ENCODE results near the gene HDAC9. TPM values are rescaled to one million over a fixed set of nuclear protein-coding genes. Genes with fewer than 3 reads are reported as not detected.

The HDAC9 gene
- total RNA-seq, 1 experiment from 2014 or later = 2.1 TPM

DNA sequence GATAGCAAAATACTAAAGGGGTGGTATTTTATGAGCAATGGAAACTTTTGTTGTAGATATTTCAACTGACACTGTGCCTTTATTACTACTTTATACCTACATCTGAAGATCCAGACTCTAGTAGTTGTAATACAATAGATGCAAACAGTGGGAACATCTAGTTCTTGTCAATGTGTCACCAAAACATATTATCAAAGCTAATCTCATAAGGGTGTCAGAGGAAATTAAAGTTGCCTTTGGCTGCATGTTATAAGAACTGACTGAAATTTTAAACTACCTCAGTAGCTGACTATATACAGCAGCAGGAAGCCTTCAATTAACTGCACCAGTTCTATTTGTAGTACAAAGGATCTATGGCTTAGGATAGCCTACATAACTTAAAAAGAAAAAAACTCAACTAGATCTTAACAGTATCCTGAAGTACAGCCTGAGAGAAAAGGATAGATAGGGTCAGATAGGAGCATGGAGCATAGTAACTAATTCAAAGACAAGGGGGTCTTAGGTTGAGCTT is 30.9 kb downstream of the HDAC9 start:
- no peaks in the 10 kb centered on the region for H3K36me3 ChIP-seq (replicated peaks; ENCODE audit: control insufficient read depth, insufficient read depth, low read length)
- H3K4me3 ChIP-seq (ENCODE audit: insufficient read depth, low read depth, low read length) = no peak overlapping the region
- DNase-seq = no peak
- no peaks in the 10 kb centered on the region for H3K27me3 ChIP-seq (ENCODE audit: control insufficient read depth, insufficient read depth, low read length)

DNA sequence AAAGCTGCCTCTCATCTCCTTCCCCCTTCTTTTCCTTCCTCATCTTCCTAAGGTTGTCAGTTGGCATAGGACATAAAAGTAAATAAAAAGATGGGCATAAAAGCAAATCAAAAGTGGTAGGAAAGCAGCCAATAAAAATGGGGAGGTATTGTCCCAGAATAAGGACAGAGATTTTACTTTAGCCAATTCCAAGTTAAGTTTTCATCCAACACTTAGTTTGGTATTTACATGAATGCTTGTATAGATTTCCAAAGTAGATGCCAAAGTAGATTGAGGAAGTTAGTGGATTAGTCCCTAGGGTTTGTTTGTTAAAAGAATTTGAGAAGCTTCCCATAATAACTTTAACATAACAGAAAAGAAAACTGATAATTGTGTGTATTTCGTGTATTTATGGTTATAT is 33.7 kb downstream of the HDAC9 start:
- Histone ChIP-seq H3K36me3 (replicated peaks; ENCODE audit: control insufficient read depth, insufficient read depth, low read length) (no peaks in the 10 kb centered on the region), H3K27me3 (ENCODE audit: control insufficient read depth, insufficient read depth, low read length) (no peaks in the 10 kb centered on the region), H3K4me3 (ENCODE audit: insufficient read depth, low read depth, low read length) (no peak overlapping the region)
- DNase-seq = no peak

DNA sequence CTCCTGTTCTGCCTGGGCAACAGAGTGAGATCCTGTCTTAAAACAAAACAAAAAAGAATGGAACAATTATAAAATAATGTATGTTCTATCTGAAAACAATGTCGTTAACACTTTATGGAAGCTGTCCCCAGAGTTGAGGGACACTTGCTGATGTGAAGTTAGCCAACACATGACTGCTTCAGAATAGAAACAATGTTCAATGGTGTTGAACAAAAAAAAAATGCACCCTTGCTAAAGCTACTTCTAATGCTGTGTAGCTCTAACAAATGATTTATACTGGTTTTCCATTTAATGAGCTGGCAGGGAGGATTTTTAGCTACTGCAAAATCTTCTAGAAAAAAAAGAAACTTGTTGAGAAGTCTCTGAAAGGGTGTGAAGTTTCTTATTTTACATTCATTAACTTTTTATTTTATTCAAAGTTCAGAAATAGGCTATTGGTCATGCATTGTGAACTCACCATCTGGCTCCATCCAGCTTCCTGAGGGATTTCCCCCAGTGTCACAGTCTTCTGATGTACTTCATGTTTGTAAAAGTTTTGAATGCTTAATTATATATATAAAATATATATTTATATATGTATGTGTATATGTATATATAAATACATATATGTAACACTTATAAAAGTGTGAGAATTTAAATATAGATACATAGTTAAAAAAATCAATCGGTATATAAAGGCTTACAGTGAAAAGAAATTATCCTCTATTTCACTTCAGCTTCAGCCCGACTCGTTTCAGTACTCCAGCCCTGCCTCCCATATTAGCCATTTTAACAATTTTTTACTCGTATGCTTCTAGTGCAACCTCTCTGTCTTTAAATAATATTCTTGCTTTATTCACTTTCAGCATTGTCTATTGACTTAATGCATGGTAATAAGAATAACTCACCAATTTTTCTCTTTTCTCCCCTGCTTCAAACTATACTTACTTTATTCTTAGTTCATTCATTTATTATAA is 35.0 kb downstream of the HDAC9 start:
- no peak for DNase-seq
- Histone ChIP-seq H3K36me3 (replicated peaks; ENCODE audit: control insufficient read depth, insufficient read depth, low read length) (no peaks in the 10 kb centered on the region), H3K4me3 (ENCODE audit: insufficient read depth, low read depth, low read length) (no peak overlapping the region), H3K27me3 (ENCODE audit: control insufficient read depth, insufficient read depth, low read length) (no peaks in the 10 kb centered on the region)

DNA sequence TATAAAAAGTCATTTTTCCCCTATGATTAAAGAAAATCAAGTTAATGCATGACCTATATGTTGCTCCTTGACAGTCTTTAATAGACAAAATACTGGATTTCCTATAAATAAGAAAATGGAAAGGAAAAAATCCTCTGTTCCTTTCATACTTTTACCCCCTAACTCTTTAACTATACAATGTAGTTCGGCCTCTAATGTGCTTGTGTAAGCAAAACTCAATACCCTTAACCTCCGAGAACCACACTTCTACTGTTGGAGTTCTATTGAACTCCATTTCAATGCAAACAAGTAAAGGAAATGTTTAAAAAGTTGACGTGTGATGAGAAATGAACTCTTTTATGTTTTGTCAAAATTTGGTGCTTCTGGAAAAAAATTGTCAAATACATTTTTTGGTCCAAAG is 36.0 kb downstream of the HDAC9 start:
- no peak overlapping the region for H3K4me3 ChIP-seq (ENCODE audit: insufficient read depth, low read depth, low read length)
- no peaks in the 10 kb centered on the region for H3K27me3 ChIP-seq (ENCODE audit: control insufficient read depth, insufficient read depth, low read length)
- no peaks in the 10 kb centered on the region for H3K36me3 ChIP-seq (replicated peaks; ENCODE audit: control insufficient read depth, insufficient read depth, low read length)
- no peak for DNase-seq

DNA sequence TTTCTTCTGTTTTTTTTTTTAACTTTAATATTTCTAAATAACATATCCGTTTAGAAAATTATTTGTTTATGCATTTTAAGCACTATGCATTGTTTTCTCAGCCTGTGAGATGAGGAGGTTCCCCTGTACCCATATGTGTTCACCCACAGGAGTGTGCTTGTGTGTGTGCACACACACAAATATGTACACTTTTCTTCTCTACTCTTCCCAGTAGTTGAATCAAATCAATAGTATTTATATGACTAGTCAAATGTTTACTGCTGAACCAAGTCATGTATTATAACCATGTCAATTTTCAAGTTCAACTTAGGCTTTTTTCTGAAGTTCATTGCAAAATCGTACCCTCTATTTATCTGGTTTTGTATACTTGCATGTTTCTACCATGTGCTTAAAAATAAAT is 37.3 kb downstream of the HDAC9 start:
- DNase-seq = no peak
- Histone ChIP-seq H3K4me3 (ENCODE audit: insufficient read depth, low read depth, low read length) (no peak overlapping the region), H3K36me3 (replicated peaks; ENCODE audit: control insufficient read depth, insufficient read depth, low read length) (no peaks in the 10 kb centered on the region), H3K27me3 (ENCODE audit: control insufficient read depth, insufficient read depth, low read length) (no peaks in the 10 kb centered on the region)

DNA sequence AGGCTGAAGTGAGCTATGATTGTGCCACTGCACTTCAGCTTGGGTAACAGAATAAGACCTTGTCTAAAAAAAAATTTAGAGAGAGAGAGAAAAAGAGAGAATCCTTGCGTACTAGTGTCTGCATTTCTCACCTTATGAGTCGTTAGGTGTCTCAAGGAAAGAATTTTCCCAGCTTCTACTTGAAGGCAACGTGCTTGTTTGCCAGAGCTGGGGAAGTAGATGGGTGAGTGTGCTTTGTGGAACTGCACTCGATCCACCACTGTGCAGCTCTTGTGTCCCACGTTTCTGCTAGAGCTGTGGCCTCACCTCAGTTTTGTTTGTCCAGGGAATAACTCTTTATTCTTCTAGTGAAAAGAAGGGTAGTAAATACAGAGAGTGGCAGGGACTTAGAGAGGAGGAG is 38.9 kb downstream of the HDAC9 start:
- no peak for DNase-seq
- no peak overlapping the region for H3K4me3 ChIP-seq (ENCODE audit: insufficient read depth, low read depth, low read length)
- H3K36me3 ChIP-seq (replicated peaks; ENCODE audit: control insufficient read depth, insufficient read depth, low read length) = no peaks in the 10 kb centered on the region
- H3K27me3 ChIP-seq (ENCODE audit: control insufficient read depth, insufficient read depth, low read length) = no peaks in the 10 kb centered on the region

DNA sequence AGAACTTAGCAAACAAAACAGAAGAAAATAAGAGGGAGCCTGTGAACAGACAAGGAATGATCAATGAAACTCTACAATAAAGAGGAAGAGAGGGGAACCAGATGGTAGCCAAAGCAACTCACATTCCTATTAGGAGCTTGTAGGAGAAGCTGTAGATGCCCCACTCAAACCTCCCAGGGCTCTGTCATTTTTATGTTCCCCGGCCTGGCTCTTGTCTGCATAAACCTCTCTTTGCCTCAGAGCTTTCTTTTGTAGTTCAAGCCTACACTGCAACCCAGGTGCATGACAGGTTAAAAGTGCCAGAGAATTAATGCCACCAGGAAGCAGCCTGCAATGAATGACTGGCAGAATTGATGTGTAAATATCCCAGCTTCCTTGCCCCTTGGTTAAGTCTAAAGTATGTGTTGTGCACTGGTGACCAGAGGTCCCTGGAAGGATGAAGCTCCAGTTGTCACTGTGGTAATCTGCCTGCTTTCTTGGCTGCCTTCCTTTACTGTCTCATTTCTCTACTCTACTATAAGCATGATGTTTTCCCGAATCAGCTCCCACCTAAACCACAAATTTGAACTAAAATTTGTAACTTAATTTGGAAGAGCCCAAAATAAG is 40.4 kb downstream of the HDAC9 start:
- no peak for DNase-seq
- no peaks in the 10 kb centered on the region for H3K36me3 ChIP-seq (replicated peaks; ENCODE audit: control insufficient read depth, insufficient read depth, low read length)
- H3K27me3 ChIP-seq (ENCODE audit: control insufficient read depth, insufficient read depth, low read length) = no peaks in the 10 kb centered on the region
- H3K4me3 ChIP-seq (ENCODE audit: insufficient read depth, low read depth, low read length) = no peak overlapping the region

DNA sequence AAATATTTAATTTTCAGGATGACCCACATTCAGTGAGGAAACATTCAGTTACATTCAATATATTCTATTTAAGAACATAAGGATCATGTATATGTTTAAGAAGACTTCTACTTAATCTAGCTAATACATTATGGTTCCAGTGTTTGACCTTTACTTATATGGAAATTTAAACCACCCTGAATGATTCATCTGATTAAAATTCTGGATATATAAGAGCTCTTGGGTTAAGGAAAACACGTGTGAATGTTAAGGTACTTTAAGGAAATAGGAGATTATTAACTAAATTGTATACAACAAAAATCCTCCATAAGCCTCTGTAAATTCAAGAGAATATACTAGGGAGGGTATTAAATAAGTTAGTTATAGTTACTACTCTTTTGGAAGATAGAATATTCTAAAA is 40.9 kb downstream of the HDAC9 start:
- H3K27me3 ChIP-seq (ENCODE audit: control insufficient read depth, insufficient read depth, low read length) = no peaks in the 10 kb centered on the region
- no peak for DNase-seq
- no peaks in the 10 kb centered on the region for H3K36me3 ChIP-seq (replicated peaks; ENCODE audit: control insufficient read depth, insufficient read depth, low read length)
- H3K4me3 ChIP-seq (ENCODE audit: insufficient read depth, low read depth, low read length) = no peak overlapping the region

DNA sequence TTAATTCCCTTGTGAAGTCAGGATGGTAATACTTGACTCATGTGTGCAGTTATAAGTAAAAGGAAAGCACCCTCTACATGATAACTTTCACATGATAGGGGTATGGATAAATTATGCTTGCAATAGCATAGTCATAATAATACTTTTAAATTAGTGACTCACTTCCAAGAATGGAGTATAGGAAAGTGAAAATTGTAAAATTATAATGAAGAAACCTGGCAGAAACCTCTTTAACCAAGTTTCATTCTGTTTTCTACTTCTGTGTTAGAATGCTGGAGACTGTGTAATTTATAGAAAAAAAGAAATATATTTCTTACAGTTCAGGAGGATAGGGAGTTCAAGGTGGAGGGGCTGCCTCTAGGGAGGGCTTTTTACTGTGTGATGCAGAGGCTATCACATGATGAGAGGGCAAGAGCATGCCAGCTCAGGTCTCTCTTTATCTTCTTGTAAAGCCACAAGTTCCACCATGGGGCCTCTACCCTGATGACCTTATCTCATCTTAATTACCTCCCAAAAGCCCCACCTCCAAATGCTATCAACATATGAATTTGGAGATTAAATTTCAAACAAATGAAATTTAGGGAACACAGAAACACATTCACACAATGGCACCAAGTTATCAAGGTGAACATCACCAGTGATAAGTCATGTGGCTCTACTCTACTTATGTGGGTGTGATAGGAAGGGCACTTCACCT is 43.2 kb downstream of the HDAC9 start:
- no peaks in the 10 kb centered on the region for H3K36me3 ChIP-seq (replicated peaks; ENCODE audit: control insufficient read depth, insufficient read depth, low read length)
- DNase-seq = no peak
- no peak overlapping the region for H3K4me3 ChIP-seq (ENCODE audit: insufficient read depth, low read depth, low read length)
- H3K27me3 ChIP-seq (ENCODE audit: control insufficient read depth, insufficient read depth, low read length) = no peaks in the 10 kb centered on the region

DNA sequence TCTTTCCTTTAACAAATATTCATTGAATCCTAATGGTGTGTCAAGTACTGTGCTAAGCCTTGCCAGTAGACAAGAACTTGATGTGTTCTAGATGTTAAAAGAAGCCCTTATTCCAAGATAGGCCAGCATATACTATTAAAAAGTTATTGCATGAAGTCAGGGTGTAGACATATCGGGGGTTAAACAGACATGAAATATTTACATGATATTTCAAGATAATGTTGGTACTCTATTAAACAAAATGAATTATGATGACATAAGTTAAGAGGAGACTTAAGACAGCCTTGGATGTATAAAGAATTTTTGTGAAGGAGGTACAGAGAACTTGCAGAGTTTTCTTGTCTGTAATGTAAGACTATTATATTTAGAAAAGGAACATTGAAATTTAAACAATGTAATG is 44.8 kb downstream of the HDAC9 start:
- Histone ChIP-seq H3K4me3 (ENCODE audit: insufficient read depth, low read depth, low read length) (no peak overlapping the region), H3K27me3 (ENCODE audit: control insufficient read depth, insufficient read depth, low read length) (no peaks in the 10 kb centered on the region), H3K36me3 (replicated peaks; ENCODE audit: control insufficient read depth, insufficient read depth, low read length) (no peaks in the 10 kb centered on the region)
- DNase-seq = no peak

DNA sequence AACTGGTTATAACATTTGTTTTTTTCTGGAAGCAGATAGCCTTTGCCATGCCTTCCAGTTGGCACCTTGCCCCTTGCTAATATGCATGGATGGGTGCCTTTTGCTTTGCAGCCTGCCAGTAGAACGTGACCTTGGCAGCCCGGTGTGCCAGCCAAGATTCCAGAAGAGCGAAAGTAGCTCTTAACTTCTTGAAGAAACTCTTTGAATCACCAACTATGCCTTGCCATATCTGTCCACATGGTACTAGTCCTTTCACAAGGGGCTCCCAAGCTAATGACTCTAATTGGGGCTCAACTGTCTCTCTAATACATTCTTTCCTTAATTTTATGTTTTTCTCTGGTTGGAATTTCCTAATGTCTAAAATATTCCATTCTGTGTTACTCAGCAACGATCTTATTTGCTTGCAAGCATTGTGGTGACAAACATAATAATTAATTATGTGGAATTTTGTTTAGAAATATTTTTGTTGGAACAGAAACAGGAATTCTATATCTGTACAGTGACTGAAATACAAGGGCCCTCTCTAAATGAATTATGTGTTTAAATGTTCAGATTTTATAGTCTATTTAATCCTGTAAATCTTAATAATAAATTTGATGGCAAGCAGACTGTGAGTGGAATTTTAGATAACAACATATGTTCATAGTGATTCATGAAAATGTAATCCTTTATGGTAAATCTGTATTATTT is 45.8 kb downstream of the HDAC9 start:
- no peak for DNase-seq
- Histone ChIP-seq H3K4me3 (ENCODE audit: insufficient read depth, low read depth, low read length) (no peak overlapping the region), H3K27me3 (ENCODE audit: control insufficient read depth, insufficient read depth, low read length) (no peaks in the 10 kb centered on the region), H3K36me3 (replicated peaks; ENCODE audit: control insufficient read depth, insufficient read depth, low read length) (no peaks in the 10 kb centered on the region)

DNA sequence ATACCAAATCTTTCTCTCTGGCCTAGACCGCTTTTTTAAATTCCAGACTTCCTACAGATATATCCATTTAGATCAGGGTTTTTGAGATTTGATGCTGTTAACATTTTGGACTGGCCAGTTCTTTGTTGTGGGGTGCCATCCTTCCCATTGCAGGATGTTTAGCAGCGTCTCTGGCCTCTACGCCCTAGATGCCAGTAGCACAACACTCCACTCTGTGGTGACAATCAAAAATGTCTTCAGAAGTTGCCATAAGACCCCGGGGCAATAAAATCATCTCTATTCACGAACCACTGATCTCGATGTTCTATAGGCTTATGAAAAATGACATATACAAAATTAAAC is 46.3 kb downstream of the HDAC9 start:
- Histone ChIP-seq H3K4me3 (ENCODE audit: insufficient read depth, low read depth, low read length) (no peak overlapping the region), H3K27me3 (ENCODE audit: control insufficient read depth, insufficient read depth, low read length) (no peaks in the 10 kb centered on the region), H3K36me3 (replicated peaks; ENCODE audit: control insufficient read depth, insufficient read depth, low read length) (no peaks in the 10 kb centered on the region)
- no peak for DNase-seq

DNA sequence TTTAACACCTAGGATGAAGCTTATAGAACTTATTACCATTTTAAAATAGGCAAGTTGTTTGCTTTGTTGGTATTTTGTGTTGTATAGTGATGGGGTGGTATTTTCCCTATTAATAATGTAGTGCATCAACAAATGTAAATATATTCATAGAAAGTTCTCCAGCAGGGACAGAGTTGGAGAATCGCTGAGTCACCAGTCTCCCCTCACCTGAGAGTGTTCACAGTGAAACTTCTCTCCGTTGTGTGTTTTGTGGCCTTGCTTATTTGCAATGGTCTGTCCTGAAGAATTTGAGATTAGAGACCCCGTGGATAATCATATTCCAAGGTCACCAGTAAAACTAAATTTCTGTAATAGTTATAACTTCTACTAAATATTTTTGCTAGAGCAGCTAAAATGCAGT is 51.0 kb downstream of the HDAC9 start:
- no peak for DNase-seq
- Histone ChIP-seq H3K4me3 (ENCODE audit: insufficient read depth, low read depth, low read length) (no peak overlapping the region), H3K27me3 (ENCODE audit: control insufficient read depth, insufficient read depth, low read length) (no peaks in the 10 kb centered on the region), H3K36me3 (replicated peaks; ENCODE audit: control insufficient read depth, insufficient read depth, low read length) (no peaks in the 10 kb centered on the region)

DNA sequence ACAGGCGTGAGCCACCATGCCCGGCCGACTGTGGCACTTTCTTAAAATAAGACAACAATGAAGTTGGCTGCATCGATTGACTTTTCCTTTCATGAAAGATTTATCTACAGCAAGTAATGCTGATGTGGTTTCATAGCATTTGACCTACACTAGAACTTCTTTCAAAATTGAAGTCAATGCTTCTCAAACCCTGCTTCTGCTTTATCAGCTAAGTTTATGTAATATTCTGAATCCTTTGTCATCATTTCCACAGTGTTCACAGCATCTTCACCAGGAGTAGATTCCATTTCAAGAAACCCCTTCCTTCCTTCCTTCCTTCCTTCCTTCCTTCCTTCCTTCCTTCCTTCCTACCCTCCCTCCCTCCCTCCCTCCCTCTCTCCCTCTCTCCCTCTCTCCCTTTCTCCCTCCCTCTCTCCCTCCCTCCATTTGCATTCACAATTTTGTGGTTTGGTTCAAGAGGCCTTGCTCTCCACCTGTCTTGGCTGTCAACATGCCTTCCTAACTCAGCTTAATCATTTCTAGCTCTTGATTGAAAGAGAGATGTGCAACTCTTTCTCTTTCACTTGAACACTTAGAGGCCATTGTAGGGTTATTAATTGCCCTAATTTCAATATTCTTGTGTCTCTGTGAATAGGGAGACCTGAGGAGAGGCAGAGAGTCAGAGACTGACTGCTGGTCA is 52.1 kb downstream of the HDAC9 start:
- Histone ChIP-seq H3K4me3 (ENCODE audit: insufficient read depth, low read depth, low read length) (no peak overlapping the region), H3K36me3 (replicated peaks; ENCODE audit: control insufficient read depth, insufficient read depth, low read length) (no peaks in the 10 kb centered on the region), H3K27me3 (ENCODE audit: control insufficient read depth, insufficient read depth, low read length) (no peaks in the 10 kb centered on the region)
- no peak for DNase-seq
